Measurements from ENCODE around the gene GAPDHS. TPM values are rescaled to one million over a fixed set of nuclear protein-coding genes. Genes with fewer than 3 reads are reported as not detected.

Gene GAPDHS
- total RNA-seq, 1 experiment from 2014 or later, result not detected

DNA sequence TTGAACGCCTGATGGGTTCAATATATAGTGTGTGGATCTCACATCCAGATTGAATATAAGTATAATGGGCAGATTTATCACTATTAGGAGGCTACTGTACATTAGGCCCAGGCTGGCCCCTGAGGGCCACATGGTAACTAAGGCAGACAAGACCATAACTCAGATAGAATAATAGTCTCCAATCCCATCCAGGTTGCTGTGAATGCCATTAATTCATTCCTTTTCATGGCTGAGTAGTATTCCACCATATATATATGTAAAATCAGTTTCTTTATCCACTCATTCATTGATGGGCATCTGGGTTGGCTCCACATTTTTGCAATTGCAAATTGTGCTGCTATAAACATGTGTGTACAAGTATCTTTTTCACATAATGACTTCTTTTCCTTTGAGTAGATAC lies 44.7 kb downstream of the GAPDHS start:
- Histone ChIP-seq H3K4me1 (ENCODE audit: insufficient read depth, low read length) (no peaks in the 10 kb centered on the region), H4K91ac (ENCODE audit: insufficient read length, low read depth, low read length) (no peak overlapping the region), H3K56ac (ENCODE audit: insufficient read length, low read depth, low read length) (no peak overlapping the region), H3T11ph (ENCODE audit: low read length) (no peak overlapping the region), H4K20me1 (ENCODE audit: control insufficient read depth, insufficient read depth, insufficient read length) (no peaks in the 10 kb centered on the region), H4K5ac (ENCODE audit: insufficient read length, low read depth, low read length) (no peak overlapping the region), H3K4ac (ENCODE audit: low read depth, low read length) (no peak overlapping the region), H3K9me3 (ENCODE audit: control insufficient read depth, low read depth, low read length) (peaks cover 17% of the 10 kb centered on the region), H3K79me1 (ENCODE audit: insufficient read depth, low read depth, low read length, poor library complexity, severe bottlenecking) (no peaks in the 10 kb centered on the region), H2BK120ac (ENCODE audit: low read depth, low read length, poor library complexity, severe bottlenecking) (no peak overlapping the region), H3K18ac (ENCODE audit: insufficient read length, low read depth, low read length) (no peak overlapping the region), H3K23me2 (ENCODE audit: insufficient read length, low read depth, low read length, poor library complexity, severe bottlenecking) (no peaks in the 10 kb centered on the region), H2BK15ac (ENCODE audit: low read depth, low read length) (no peak overlapping the region), H3K79me2 (ENCODE audit: insufficient read depth, low read length) (no peaks in the 10 kb centered on the region), H3K23ac (ENCODE audit: insufficient read length, low read depth, low read length) (no peak overlapping the region), H4K8ac (replicated peaks; ENCODE audit: insufficient read length, low read depth, low read length) (no peak overlapping the region), H2BK12ac (ENCODE audit: insufficient read length, low read depth, low read length) (no peak overlapping the region), H2AFZ (ENCODE audit: low read length) (no peak overlapping the region), H3K27me3 (ENCODE audit: insufficient read depth, low read length) (no peaks in the 10 kb centered on the region; the same call in 1 of the 2 replicates), H3K27ac (ENCODE audit: insufficient read length, low read depth, low read length) (no peak overlapping the region), H2BK20ac (ENCODE audit: low read depth, low read length, poor library complexity, severe bottlenecking) (no peak overlapping the region), H2AK5ac (ENCODE audit: insufficient read length, low read length) (no peak overlapping the region), H2BK5ac (ENCODE audit: insufficient read length, low read length) (no peak overlapping the region), H3K4me2 (ENCODE audit: insufficient read depth, insufficient read length, low read length) (no peak overlapping the region), H3K9ac (ENCODE audit: extremely low read depth, insufficient read length, low read length) (no peak overlapping the region), H3K14ac (ENCODE audit: insufficient read depth, low read length) (no peak overlapping the region)
- TF ChIP-seq, protein P1, sequence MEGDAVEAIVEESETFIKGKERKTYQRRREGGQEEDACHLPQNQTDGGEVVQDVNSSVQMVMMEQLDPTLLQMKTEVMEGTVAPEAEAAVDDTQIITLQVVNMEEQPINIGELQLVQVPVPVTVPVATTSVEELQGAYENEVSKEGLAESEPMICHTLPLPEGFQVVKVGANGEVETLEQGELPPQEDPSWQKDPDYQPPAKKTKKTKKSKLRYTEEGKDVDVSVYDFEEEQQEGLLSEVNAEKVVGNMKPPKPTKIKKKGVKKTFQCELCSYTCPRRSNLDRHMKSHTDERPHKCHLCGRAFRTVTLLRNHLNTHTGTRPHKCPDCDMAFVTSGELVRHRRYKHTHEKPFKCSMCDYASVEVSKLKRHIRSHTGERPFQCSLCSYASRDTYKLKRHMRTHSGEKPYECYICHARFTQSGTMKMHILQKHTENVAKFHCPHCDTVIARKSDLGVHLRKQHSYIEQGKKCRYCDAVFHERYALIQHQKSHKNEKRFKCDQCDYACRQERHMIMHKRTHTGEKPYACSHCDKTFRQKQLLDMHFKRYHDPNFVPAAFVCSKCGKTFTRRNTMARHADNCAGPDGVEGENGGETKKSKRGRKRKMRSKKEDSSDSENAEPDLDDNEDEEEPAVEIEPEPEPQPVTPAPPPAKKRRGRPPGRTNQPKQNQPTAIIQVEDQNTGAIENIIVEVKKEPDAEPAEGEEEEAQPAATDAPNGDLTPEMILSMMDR (conservative IDR thresholded peaks at IDR 0.05), result no peak
- Mint-ChIP-seq H3K9me3 (peaks cover 30 to 48% of the 10 kb centered on the region in 2 experiments), H3K4me1 (no peaks in the 10 kb centered on the region), H3K27ac (no peak overlapping the region), H3K36me3 (ENCODE audit: insufficient read depth in 1 of 3, low read depth in 3 of 3) (peaks cover 7 to 18% (median 15%) of the 10 kb centered on the region in 3 experiments), H3K4me3 (no peak overlapping the region), H3K27me3 (ENCODE audit: low read depth) (peaks cover 45% of the 10 kb centered on the region)
- no peak for DNase-seq
- WGBS (ENCODE audit: extremely low coverage, insufficient read length, low lambda C conversion rate), result no CpG with 5 or more reads among the region's 1 CpG

Data from H9 (cell line).